IMR-90 (cell line): ENCODE results near the gene CDH12. TPM values are rescaled to one million over a fixed set of nuclear protein-coding genes. Genes with fewer than 3 reads are reported as not detected.

Experiments
- ATAC-seq: fragments of 200-7000 bp; cut with Tn5 transposase; 2 replicates; pipeline ENCODE4 v1.9.1; 2020; ENCODE audit warnings: low read depth, mild to moderate bottlenecking, moderate library complexity
- BruUV-seq: library from RNA; stranded (reverse); fragments of 400-500 nt; replicated peaks from 2 replicates; lab custom pipeline; 2021; lab: Mats Ljungman, UMichigan
- CTCF ChIA-PET: fragments of 300-600 bp; formaldehyde crosslinking; extraction: SDS; loops from one replicate; lab custom pipeline; 2021; ENCODE audit warnings: antibody characterized with exemption; lab: Yijun Ruan, JAX
- POLR2A ChIA-PET: fragments of 300-600 bp; sonication (Branson Sonifier 250); formaldehyde crosslinking; loops from one replicate; lab custom pipeline; 2022; ENCODE audit warnings: antibody characterized with exemption; ENCODE audit not compliant: unreplicated experiment; lab: Charles Lee
- DNase-seq: peaks from one replicate; pipeline ENCODE4 v3.0.0; 2013
- H2AFZ ChIP-seq: replicated peaks from 2 replicates; pipeline ENCODE3; 2013; ENCODE audit warnings: low read length, mild to moderate bottlenecking; ENCODE audit not compliant: poor library complexity
- H2AK5ac ChIP-seq: 2 replicates; pipeline ENCODE4 v1.6.1; 2013; ENCODE audit warnings: low read depth, low read length, inconsistent platforms
- H2AK9ac ChIP-seq: replicated peaks from 2 replicates; pipeline ENCODE3; 2013; ENCODE audit warnings: mild to moderate bottlenecking, low read depth, low read length, moderate library complexity; ENCODE audit not compliant: poor library complexity
- H2BK120ac ChIP-seq: 2 replicates; pipeline ENCODE4 v1.6.1; 2013; ENCODE audit warnings: low read depth, low read length, inconsistent platforms
- H2BK15ac ChIP-seq: 3 replicates; pipeline ENCODE4 v1.6.1; 2013; ENCODE audit warnings: low read depth, low read length, inconsistent platforms
- H2BK20ac ChIP-seq: 2 replicates; pipeline ENCODE4 v1.6.1; 2013; ENCODE audit warnings: low read depth, mild to moderate bottlenecking, inconsistent platforms, low read length, moderate library complexity
- H2BK5ac ChIP-seq: 2 replicates; pipeline ENCODE4 v1.6.1; 2013; ENCODE audit warnings: mild to moderate bottlenecking, low read depth, low read length, inconsistent platforms; ENCODE audit not compliant: poor library complexity, severe bottlenecking
- H3K14ac ChIP-seq: replicated peaks from 2 replicates; pipeline ENCODE4 v1.6.1; 2013; ENCODE audit warnings: low read depth, low read length, inconsistent platforms
- H3K18ac ChIP-seq: 2 replicates; pipeline ENCODE4 v1.6.1; 2013; ENCODE audit warnings: low read depth, low read length, control low read depth
- H3K23ac ChIP-seq: 2 replicates; pipeline ENCODE4 v1.6.1; 2013; ENCODE audit warnings: low read depth, low read length, inconsistent platforms
- H3K27ac ChIP-seq: 2 replicates; pipeline ENCODE4 v1.5.1; 2013; ENCODE audit warnings: mild to moderate bottlenecking, control low read depth, low read length; ENCODE audit not compliant: insufficient read depth
- H3K27me3 ChIP-seq: 2 replicates; pipeline ENCODE4 v1.6.1; 2013; ENCODE audit warnings: low read length; ENCODE audit not compliant: control insufficient read depth, insufficient read depth
- H3K36me3 ChIP-seq: 2 replicates; pipeline ENCODE4 v1.6.1; 2013; ENCODE audit warnings: low read length, mixed read lengths; ENCODE audit not compliant: control insufficient read depth, insufficient read depth
- H3K4ac ChIP-seq: 2 replicates; pipeline ENCODE4 v1.6.1; 2013; ENCODE audit warnings: low read depth, low read length, inconsistent platforms
- H3K4me1 ChIP-seq: 2 replicates; pipeline ENCODE4 v1.6.1; 2013; ENCODE audit warnings: low read length, mixed read lengths; ENCODE audit not compliant: control insufficient read depth, insufficient read depth
- H3K4me2 ChIP-seq: 2 replicates; pipeline ENCODE4 v1.6.1; 2013; ENCODE audit warnings: low read depth, mild to moderate bottlenecking, control low read depth, low read length, moderate library complexity
- H3K4me3 ChIP-seq: 2 replicates; pipeline ENCODE4 v1.5.1; 2013; ENCODE audit warnings: low read depth, mild to moderate bottlenecking, control low read depth, low read length, moderate library complexity; ENCODE audit not compliant: insufficient read depth
- H3K56ac ChIP-seq: 2 replicates; pipeline ENCODE4 v1.6.1; 2013; ENCODE audit warnings: low read length, inconsistent platforms; ENCODE audit not compliant: insufficient read depth; ENCODE audit errors: extremely low read depth
- H3K79me1 ChIP-seq, 2 experiments: 2 replicates each; pipeline ENCODE4 v1.6.1; 2013; ENCODE audit warnings: low read length in 2 of 2, inconsistent platforms in 1 of 2, low read depth in 1 of 2
- H3K9ac ChIP-seq: 2 replicates; pipeline ENCODE4 v1.6.1; 2013; ENCODE audit warnings: low read depth, low read length, control low read depth
- H3K9me1 ChIP-seq: 2 replicates; pipeline ENCODE4 v1.6.1; 2013; ENCODE audit warnings: low read length, inconsistent platforms; ENCODE audit not compliant: insufficient read depth
- H3K9me3 ChIP-seq: 2 replicates; pipeline ENCODE4 v1.6.1; 2013; ENCODE audit warnings: low read length; ENCODE audit not compliant: control insufficient read depth, insufficient read depth
- H4K20me1 ChIP-seq: 2 replicates; pipeline ENCODE4 v1.6.1; 2013; ENCODE audit warnings: low read length, inconsistent platforms; ENCODE audit not compliant: insufficient read depth
- H4K5ac ChIP-seq: 2 replicates; pipeline ENCODE4 v1.6.1; 2013; ENCODE audit warnings: mild to moderate bottlenecking, low read depth, low read length, control low read depth
- H4K8ac ChIP-seq, 2 experiments: 2 replicates each; pipeline ENCODE4 v1.6.1; 2013; ENCODE audit warnings: low read depth in 2 of 2, low read length in 2 of 2, control low read depth in 1 of 2, inconsistent platforms in 1 of 2
- H4K91ac ChIP-seq: 2 replicates; pipeline ENCODE4 v1.6.1; 2013; ENCODE audit warnings: low read depth, low read length, inconsistent platforms; ENCODE audit not compliant: insufficient read depth
- MAFK ChIP-seq: IDR thresholded peaks from 2 replicates; pipeline ENCODE4 v1.6.1; 2012; ENCODE audit warnings: low read depth, low read length, improper control_type of control experiment
- MXI1 ChIP-seq: IDR thresholded peaks from 2 replicates; pipeline ENCODE4 v1.6.1; 2012; ENCODE audit warnings: low read depth, mild to moderate bottlenecking, low read length, moderate library complexity, borderline replicate concordance
- WGBS, 2 experiments: methylation state at CpG; one replicate each; pipeline versions ENCODE4 v1.1.5 to v1.1.7; 2013; ENCODE audit warnings: missing lambda C conversion rate in 2 of 2; ENCODE audit not compliant: insufficient read length in 1 of 2; ENCODE audit errors: extremely low coverage in 2 of 2; 5-methylcytosine and 5-hydroxymethylcytosine counted together
- dilution Hi-C: fragments of 300-500 bp; cut with HindIII; formaldehyde crosslinking; loops from one replicate; pipeline ENCODE4 v1.14.3; 2018; ENCODE audit warnings: low sequenced_read_pairs; ENCODE audit not compliant: unreplicated experiment
- in situ Hi-C: fragments of 300-500 bp; cut with MboI; formaldehyde crosslinking; loops from 3 replicates; pipeline ENCODE4 v1.14.3; 2019; ENCODE audit warnings: low sequenced_read_pairs, inconsistent platforms, mixed read lengths
- intact Hi-C: fragments of 100-400 bp; cut with micrococcal nuclease; formaldehyde crosslinking; loops from 2 replicates; pipeline ENCODE4 v1.10.0; 2022
- polyA plus RNA-seq, 3 experiments: library from polyadenylated mRNA; depleted of rRNA; stranded (reverse); fragments of >200 nt; gene quantifications; 2 replicates each; pipeline ENCODE4 v1.2.3, GENCODE V29; 2012; ENCODE audit warnings: low replicate concordance in 1 of 3
- total RNA-seq: library from RNA; depleted of rRNA; stranded (reverse); fragments of >200 nt; gene quantifications from 2 replicates; pipeline ENCODE4 v1.2.3, GENCODE V29; 2012
- TF ChIP-seq, protein P1 (sequence below): conservative IDR thresholded peaks from 2 replicates; pipeline ENCODE4 v1.5.1; 2012; ENCODE audit warnings: mild to moderate bottlenecking, low read depth, low read length, improper control_type of control experiment

The CDH12 gene
- total and polyA plus RNA-seq, 2 of the 4 experiments (the other 2 are of a cell fraction) = not detected

DNA sequence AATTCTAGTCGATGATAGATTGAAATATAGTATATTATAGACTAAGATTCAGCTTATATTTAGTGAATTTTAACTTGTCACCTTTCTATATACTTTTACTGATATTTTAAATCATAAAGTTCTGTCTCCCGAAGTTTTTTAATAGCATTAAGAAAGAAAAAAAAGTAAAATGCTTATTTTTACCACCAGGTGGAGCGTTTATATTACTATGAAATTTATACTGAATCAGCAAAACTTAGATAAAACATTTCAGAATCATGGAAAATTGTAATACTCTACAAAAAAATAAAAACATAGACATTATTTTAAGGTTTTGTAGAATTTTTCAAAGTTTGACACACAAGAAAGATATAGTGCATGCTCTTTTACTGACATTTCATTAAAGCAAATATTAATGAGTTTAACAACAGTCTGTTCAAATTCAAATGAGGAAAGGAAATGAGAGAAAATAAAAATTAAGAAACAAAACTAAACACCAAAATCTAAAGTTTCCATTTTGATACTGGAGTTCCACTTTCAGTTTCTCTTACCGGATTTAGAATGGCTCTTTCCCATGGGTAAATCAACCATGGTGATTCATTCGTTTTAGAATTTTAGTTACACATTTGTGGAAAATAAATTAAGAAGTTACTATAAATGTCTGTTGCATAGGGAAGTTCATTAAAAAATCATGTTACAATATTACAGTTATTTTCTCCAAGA, 1035.3 kb downstream of the CDH12 start:
- in situ Hi-C loops (no loop called here), intact Hi-C loops (no loop called here), dilution Hi-C loops (no loop called here)
- peak overlapping the region; percentile 14; the same call in 1 of the 2 replicates for H3K4me3 ChIP-seq
- no peak overlapping the region for H3K4ac ChIP-seq
- peak overlapping the region; percentile 55 for H3K4me2 ChIP-seq
- H3K27me3 ChIP-seq = no peaks in the 10 kb centered on the region
- no TSS peak for BruUV-seq
- ChIA-PET CTCF (no interaction called here), POLR2A (no interaction called here)
- no peak overlapping the region for H3K56ac ChIP-seq
- no peaks in the 10 kb centered on the region for H3K79me1 ChIP-seq
- no peak overlapping the region for H3K27ac ChIP-seq
- no peak overlapping the region for H2BK20ac ChIP-seq
- no peak overlapping the region for H3K9ac ChIP-seq
- DNase-seq (peak; percentile 6), ATAC-seq (no peak)
- no peak overlapping the region for H2AFZ ChIP-seq
- H3K36me3 ChIP-seq = no peaks in the 10 kb centered on the region
- no peak overlapping the region for H4K91ac ChIP-seq
- no peak overlapping the region for H3K23ac ChIP-seq
- no peaks in the 10 kb centered on the region for H3K9me3 ChIP-seq
- no peak overlapping the region for H2AK9ac ChIP-seq
- WGBS, 2 experiments = no CpG with 5 or more reads among the region's 5 CpGs
- TF ChIP-seq, protein P1, sequence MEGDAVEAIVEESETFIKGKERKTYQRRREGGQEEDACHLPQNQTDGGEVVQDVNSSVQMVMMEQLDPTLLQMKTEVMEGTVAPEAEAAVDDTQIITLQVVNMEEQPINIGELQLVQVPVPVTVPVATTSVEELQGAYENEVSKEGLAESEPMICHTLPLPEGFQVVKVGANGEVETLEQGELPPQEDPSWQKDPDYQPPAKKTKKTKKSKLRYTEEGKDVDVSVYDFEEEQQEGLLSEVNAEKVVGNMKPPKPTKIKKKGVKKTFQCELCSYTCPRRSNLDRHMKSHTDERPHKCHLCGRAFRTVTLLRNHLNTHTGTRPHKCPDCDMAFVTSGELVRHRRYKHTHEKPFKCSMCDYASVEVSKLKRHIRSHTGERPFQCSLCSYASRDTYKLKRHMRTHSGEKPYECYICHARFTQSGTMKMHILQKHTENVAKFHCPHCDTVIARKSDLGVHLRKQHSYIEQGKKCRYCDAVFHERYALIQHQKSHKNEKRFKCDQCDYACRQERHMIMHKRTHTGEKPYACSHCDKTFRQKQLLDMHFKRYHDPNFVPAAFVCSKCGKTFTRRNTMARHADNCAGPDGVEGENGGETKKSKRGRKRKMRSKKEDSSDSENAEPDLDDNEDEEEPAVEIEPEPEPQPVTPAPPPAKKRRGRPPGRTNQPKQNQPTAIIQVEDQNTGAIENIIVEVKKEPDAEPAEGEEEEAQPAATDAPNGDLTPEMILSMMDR = peak; percentile 30
- TF ChIP-seq MXI1 (no peak), MAFK (peak; percentile 95)
- H2BK5ac ChIP-seq = no peak overlapping the region
- no peaks in the 10 kb centered on the region for H4K20me1 ChIP-seq
- H3K4me1 ChIP-seq = no peaks in the 10 kb centered on the region
- H2BK15ac ChIP-seq = no peak overlapping the region
- no peak overlapping the region for H4K5ac ChIP-seq
- no peak overlapping the region for H3K14ac ChIP-seq
- H2AK5ac ChIP-seq = no peak overlapping the region
- no peak overlapping the region for H2BK120ac ChIP-seq
- H3K9me1 ChIP-seq = no peaks in the 10 kb centered on the region
- no peak overlapping the region for H3K18ac ChIP-seq
- no peak overlapping the region for H4K8ac ChIP-seq
